ENCODE data around the gene NF1. TPM values are rescaled to one million over a fixed set of nuclear protein-coding genes. Genes with fewer than 3 reads are reported as not detected.

Gene NF1
- total RNA-seq, 2 donors from 2014 or later, result 62.3 to 68.0 TPM

- DNase-seq (ENCODE audit: low spot score), result peak; percentile 15
- Histone ChIP-seq H3K36me3 (no peaks in the 10 kb centered on the region), H3K27me3 (replicated peaks; ENCODE audit: insufficient read depth) (peaks cover 4% of the 10 kb centered on the region), H3K27ac (no peak overlapping the region), H3K4me1 (replicated peaks) (no peaks in the 10 kb centered on the region), H3K9me3 (no peaks in the 10 kb centered on the region), H3K4me3 (no peak overlapping the region)
- intact Hi-C loops (cut with DNase I), result no loop called here
- TF ChIP-seq POLR2A (IDR thresholded peaks at IDR 0.05), result no peak
- no peak for TF ChIP-seq POLR2AphosphoS5 (IDR thresholded peaks at IDR 0.05)
- TF ChIP-seq CTCF (IDR thresholded peaks at IDR 0.05), result no peak
- 68% methylated on average over 15 of the region's 17 CpGs for WGBS
Measured at GRCh38 chr17:31392856-31393748, 298.3 kb downstream of the NF1 start.

DNA sequence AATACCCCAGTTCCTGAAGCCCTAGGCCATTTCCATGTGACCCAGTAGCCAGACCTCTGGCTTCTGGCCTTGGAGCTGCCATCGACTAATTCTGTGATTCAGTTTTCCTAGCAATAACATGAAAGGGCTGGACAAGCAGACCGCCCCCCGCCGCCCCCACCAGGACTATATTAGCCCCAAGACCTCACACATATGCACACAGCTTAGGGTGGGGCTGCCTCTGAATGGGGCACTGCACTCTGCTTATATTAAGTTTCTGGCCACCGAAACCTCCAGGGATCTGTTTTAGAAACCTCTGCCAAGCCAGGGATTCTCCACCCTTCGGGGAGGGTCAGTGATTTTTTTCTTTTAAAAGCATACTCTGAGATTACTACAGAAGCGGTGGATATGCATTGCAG, 299.0 kb downstream of the NF1 start:
- WGBS, result 91% methylated on average over 7 of the region's 7 CpGs
- Histone ChIP-seq H3K27me3 (replicated peaks; ENCODE audit: insufficient read depth) (peaks cover 4% of the 10 kb centered on the region), H3K27ac (no peak overlapping the region), H3K4me3 (no peak overlapping the region), H3K4me1 (replicated peaks) (no peaks in the 10 kb centered on the region), H3K9me3 (no peaks in the 10 kb centered on the region), H3K36me3 (no peaks in the 10 kb centered on the region)
- intact Hi-C loops (cut with DNase I), result no loop called here
- no peak for DNase-seq (ENCODE audit: low spot score)
- TF ChIP-seq CTCF (IDR thresholded peaks at IDR 0.05), result no peak
- TF ChIP-seq POLR2A (IDR thresholded peaks at IDR 0.05), result no peak
- TF ChIP-seq POLR2AphosphoS5 (IDR thresholded peaks at IDR 0.05), result no peak

DNA sequence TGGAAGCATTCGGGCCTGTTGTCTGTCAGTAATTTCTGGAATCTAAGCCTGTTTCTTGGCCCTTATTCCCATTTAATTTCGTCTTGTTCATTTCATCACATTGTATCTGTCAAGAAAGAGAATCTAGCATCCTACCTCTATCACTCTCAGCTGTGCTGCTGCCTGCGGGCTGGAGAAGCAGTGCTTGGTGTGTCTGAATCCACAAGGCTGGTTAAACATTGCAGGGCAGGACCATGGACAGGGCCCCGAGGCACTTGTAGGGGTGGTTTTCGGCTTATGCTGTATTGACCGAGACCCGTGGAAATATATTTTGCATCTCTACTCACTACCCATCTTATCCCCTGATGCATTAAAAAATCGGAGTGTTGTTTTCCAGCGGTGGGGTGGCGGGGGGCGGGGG, 299.8 kb downstream of the NF1 start:
- H3K36me3 ChIP-seq, result no peaks in the 10 kb centered on the region
- no peak overlapping the region for H3K4me3 ChIP-seq
- intact Hi-C loops (cut with DNase I), result no loop called here
- no peak overlapping the region for H3K27ac ChIP-seq
- no peaks in the 10 kb centered on the region for H3K9me3 ChIP-seq
- TF ChIP-seq POLR2A (IDR thresholded peaks at IDR 0.05), result no peak
- no peak for TF ChIP-seq POLR2AphosphoS5 (IDR thresholded peaks at IDR 0.05)
- TF ChIP-seq CTCF (IDR thresholded peaks at IDR 0.05), result no peak
- H3K4me1 ChIP-seq (replicated peaks), result no peaks in the 10 kb centered on the region
- WGBS, result 15% methylated on average over 11 of the region's 11 CpGs
- DNase-seq (ENCODE audit: low spot score), result no peak
- H3K27me3 ChIP-seq (replicated peaks; ENCODE audit: insufficient read depth), result peaks cover 4% of the 10 kb centered on the region

DNA sequence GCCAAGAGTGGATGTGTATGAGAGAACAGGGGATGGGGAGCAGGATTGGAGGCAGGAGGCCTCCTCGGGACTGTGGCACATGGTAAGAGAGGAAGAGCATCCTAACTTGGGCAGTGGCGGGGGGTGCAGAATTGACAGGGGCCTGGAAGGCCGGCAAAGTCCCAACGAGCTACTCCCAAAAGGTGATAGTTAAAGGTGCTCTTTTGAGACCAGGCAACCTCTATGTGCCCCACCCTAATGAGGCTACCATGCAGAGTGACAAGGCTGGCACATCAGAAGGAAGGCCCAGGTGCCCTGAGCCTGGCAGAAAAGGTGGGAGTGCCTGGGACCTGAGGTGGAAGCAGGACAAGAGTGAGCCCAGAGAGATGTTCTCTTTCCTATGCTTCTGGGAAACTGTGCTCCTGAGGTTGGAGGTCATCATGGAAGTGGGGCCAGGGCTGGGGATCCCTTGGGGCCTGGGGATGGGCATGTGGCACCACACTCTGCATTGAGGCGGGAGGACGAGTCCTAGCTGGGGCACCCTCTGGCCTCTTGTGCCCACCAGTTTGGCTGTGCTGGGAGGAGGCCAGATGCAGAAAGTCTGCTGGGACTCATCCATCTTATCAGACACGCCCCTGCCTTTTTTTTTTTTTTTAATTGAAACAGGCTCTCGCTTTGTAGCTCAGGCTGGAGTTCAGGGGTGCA, 302.6 kb downstream of the NF1 start:
- H3K36me3 ChIP-seq, result no peaks in the 10 kb centered on the region
- no peak overlapping the region for H3K4me3 ChIP-seq
- no peak overlapping the region for H3K27ac ChIP-seq
- H3K27me3 ChIP-seq (replicated peaks; ENCODE audit: insufficient read depth), result peaks cover 4% of the 10 kb centered on the region
- TF ChIP-seq POLR2A (IDR thresholded peaks at IDR 0.05) (no peak), POLR2AphosphoS5 (IDR thresholded peaks at IDR 0.05) (no peak), CTCF (IDR thresholded peaks at IDR 0.05) (no peak)
- H3K9me3 ChIP-seq, result no peaks in the 10 kb centered on the region
- DNase-seq (ENCODE audit: low spot score), result no peak
- WGBS, result 83% methylated on average over 8 of the region's 8 CpGs
- no peaks in the 10 kb centered on the region for H3K4me1 ChIP-seq (replicated peaks)
- intact Hi-C loops (cut with DNase I), result no loop called here

Measured in prostate gland (tissue), 2 donors.